ENCODE results near the gene DRAP1. TPM values are rescaled to one million over a fixed set of nuclear protein-coding genes. Genes with fewer than 3 reads are reported as not detected.

DRAP1 gene
- total and polyA plus RNA-seq, 9 of the 15 experiments (the other 6 are each of a cell fraction or from before 2014, with no cell fraction given): 9.6 to 200 (median 92.9) TPM

DNA sequence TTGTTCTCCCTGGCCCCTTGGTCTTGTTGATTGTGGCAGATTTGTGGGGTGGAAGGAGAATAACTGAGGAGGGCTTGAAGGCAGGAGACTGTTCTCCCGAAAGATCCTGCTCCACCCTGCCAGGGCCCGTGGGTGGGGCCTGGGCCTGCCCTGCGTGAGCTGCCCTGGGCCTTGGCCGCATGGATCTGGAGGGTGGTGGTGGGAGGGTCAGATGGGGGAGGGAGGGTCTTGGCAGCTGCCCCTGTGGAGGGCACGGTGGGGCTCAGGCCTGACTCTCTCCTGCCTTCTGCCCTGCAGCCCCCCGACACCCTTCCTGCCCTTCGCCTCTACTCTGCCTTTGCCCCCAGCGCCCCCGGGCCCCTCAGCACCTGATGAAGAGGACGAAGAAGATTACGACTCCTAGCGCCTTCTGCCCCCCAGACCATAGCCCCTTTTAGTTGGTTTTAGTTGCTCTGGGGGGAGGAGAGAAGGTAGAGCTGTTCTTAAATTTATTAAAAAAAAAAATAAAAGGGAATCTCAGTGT, 1.9 kb downstream of the DRAP1 start:
- no peak overlapping the region for H2AFZ ChIP-seq (ENCODE audit: low read depth, low read length)
- no peaks in the 10 kb centered on the region for H3K27me3 ChIP-seq (ENCODE audit: control insufficient read depth in 2 of 2, insufficient read depth in 2 of 2, low read length in 2 of 2)
- H3K9me1 ChIP-seq (ENCODE audit: control insufficient read depth, insufficient read depth, low read length): no peaks in the 10 kb centered on the region
- DNase-seq (ENCODE audit: extremely low read depth in 1 of 4, low spot score in 3 of 4) (no peak), ATAC-seq (no peak), FAIRE-seq (no peak)
- peaks cover 31% of the 10 kb centered on the region; the same call in 1 of the 3 replicates for H3K36me3 ChIP-seq (ENCODE audit: control insufficient read depth, insufficient read depth, low read length)
- CTCF ChIA-PET (ENCODE audit: low intra/inter-chr PET ratio): no interaction called here
- H3K4me2 ChIP-seq (ENCODE audit: insufficient read depth, low read length): no peak overlapping the region
- H3K27ac ChIP-seq (ENCODE audit: extremely low read depth, low read depth, low read length): no peak overlapping the region
- in situ Hi-C loops (cut with MboI): no loop called here
- no peak for TF ChIP-seq ZNF717 (CRISPR knock-in tag; IDR thresholded peaks at IDR 0.05)
- peak overlapping the region in 1 of 2 experiments; percentile 91; a peak in 1 of 4 replicates for H3K9ac ChIP-seq (ENCODE audit: insufficient read depth in 1 of 2, low read depth in 2 of 2, low read length in 2 of 2)
- H3K4me3 ChIP-seq: no peak overlapping the region
- no peaks in the 10 kb centered on the region for H3K9me3 ChIP-seq (replicated peaks; ENCODE audit: control insufficient read depth, insufficient read depth, low read depth, low read length)
- H3K4me1 ChIP-seq (replicated peaks in 1 of 2; ENCODE audit: control insufficient read depth in 2 of 2, insufficient read depth in 2 of 2, low read length in 2 of 2): peaks cover 15 to 51% of the 10 kb centered on the region in 2 experiments
- no peaks in the 10 kb centered on the region for H4K20me1 ChIP-seq (replicated peaks; ENCODE audit: control insufficient read depth, insufficient read depth, low read length)
- intact Hi-C loops (cut with micrococcal nuclease): no loop called here
- 81% methylated on average over 5 of the region's 12 CpGs for WGBS (ENCODE audit: insufficient coverage, low coverage, missing lambda C conversion rate)
- BruUV-seq (replicated peaks): no TSS peak
- peaks cover 31% of the 10 kb centered on the region for H3K79me2 ChIP-seq (ENCODE audit: control insufficient read depth, insufficient read depth, low read length)
- POLR2A ChIA-PET: interaction anchor here (1.3 to 1.9 kb wide), 2 partner anchors 21 to 30 kb away, joined by 4 to 13 read pairs; partner anchors contain the start of genes CCDC85B and FOSL1

DNA sequence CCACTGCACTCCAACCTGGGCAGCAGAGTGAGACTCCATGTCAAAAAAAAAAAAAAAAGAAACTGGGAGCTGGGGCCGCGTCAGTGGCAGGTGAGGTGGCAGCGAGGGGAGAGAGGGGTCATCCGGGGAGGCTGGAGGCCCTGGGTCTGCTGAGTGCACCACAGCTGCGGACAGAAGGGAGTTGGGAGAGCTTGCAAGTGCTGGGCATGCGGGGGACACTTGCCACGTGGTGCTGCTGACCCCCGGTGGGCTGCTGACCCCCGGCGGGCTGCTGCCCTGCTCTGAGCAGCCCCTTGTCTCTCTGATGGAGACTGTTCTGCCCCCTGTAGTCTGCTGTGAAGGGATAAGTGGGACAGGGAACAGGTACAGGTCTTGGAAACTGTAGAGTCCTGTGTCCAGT, 2.6 kb downstream of the DRAP1 start:
- no peaks in the 10 kb centered on the region for H3K9me3 ChIP-seq (replicated peaks; ENCODE audit: control insufficient read depth, insufficient read depth, low read depth, low read length)
- H3K79me2 ChIP-seq (ENCODE audit: control insufficient read depth, insufficient read depth, low read length): peaks cover 29% of the 10 kb centered on the region
- POLR2A ChIA-PET: interaction anchor here (0.6 to 1.9 kb wide), 3 partner anchors 10 to 31 kb away, joined by 3 to 13 read pairs (median 4); partner anchors contain the start of genes CCDC85B and FOSL1
- peak overlapping the region in 1 of 2 experiments; percentile 20; a peak in 1 of 4 replicates for H3K9ac ChIP-seq (ENCODE audit: insufficient read depth in 1 of 2, low read depth in 2 of 2, low read length in 2 of 2)
- WGBS (ENCODE audit: insufficient coverage, low coverage, missing lambda C conversion rate): 92% methylated on average over 7 of the region's 10 CpGs
- ATAC-seq: no peak
- intact Hi-C loops (cut with micrococcal nuclease): no loop called here
- CTCF ChIA-PET (ENCODE audit: low intra/inter-chr PET ratio): no interaction called here
- in situ Hi-C loops (cut with MboI): no loop called here
- no peak for FAIRE-seq
- H3K4me3 ChIP-seq: no peak overlapping the region
- TF ChIP-seq RBFOX2 (IDR thresholded peaks at IDR 0.05; ENCODE audit: low read depth, low read length): peak; percentile 38; the same call in 1 of the 2 replicates
- no peak for TF ChIP-seq ZNF695 (CRISPR knock-in tag; IDR thresholded peaks at IDR 0.05)
- TF ChIP-seq NBN (IDR thresholded peaks at IDR 0.05; ENCODE audit: low read depth): no peak
- H3K4me2 ChIP-seq (ENCODE audit: insufficient read depth, low read length): no peak overlapping the region
- peaks cover 11 to 43% of the 10 kb centered on the region in 2 experiments for H3K4me1 ChIP-seq (replicated peaks in 1 of 2; ENCODE audit: control insufficient read depth in 2 of 2, insufficient read depth in 2 of 2, low read length in 2 of 2)
- no peaks in the 10 kb centered on the region for H4K20me1 ChIP-seq (replicated peaks; ENCODE audit: control insufficient read depth, insufficient read depth, low read length)
- no peak for DNase-seq (ENCODE audit: extremely low read depth in 1 of 4, low spot score in 3 of 4)
- no peaks in the 10 kb centered on the region for H3K27me3 ChIP-seq (ENCODE audit: control insufficient read depth in 2 of 2, insufficient read depth in 2 of 2, low read length in 2 of 2)
- H3K36me3 ChIP-seq (ENCODE audit: control insufficient read depth, insufficient read depth, low read length): peaks cover 29% of the 10 kb centered on the region; the same call in 1 of the 3 replicates
- H2AFZ ChIP-seq (ENCODE audit: low read depth, low read length): no peak overlapping the region
- H3K27ac ChIP-seq (ENCODE audit: extremely low read depth, low read depth, low read length): no peak overlapping the region
- no peaks in the 10 kb centered on the region for H3K9me1 ChIP-seq (ENCODE audit: control insufficient read depth, insufficient read depth, low read length)
- BruUV-seq (replicated peaks): no TSS peak
